Gastrocnemius medialis (tissue), 4 donors: ENCODE data around the gene IRX3.

ENCODE experiments used
- CTCF ChIP-seq, 5 experiments: fragments of 450-650 bp in 3 of 5; fragments of 200-600 bp in 2 of 5; sonication (generic) in 2 of 5; IDR thresholded peaks in 4 of 5; conservative IDR thresholded peaks in 1 of 5; 1 replicate in 4 of 5; 2 replicates in 1 of 5; pipeline ENCODE4 v1.5.1; 2016 to 2019; ENCODE audit warnings: antibody characterized with exemption in 5 of 5, mild to moderate bottlenecking in 3 of 5, moderate library complexity in 3 of 5
- POLR2A ChIP-seq, 2 donors: fragments of 450-650 bp; IDR thresholded peaks; one replicate each; pipeline ENCODE4 v1.6.1; 2017; ENCODE audit warnings: antibody characterized with exemption in 2 of 2, mild to moderate bottlenecking in 2 of 2, moderate library complexity in 2 of 2

GRCh38 chr16:54289242-54289944 lies 2.8 kb upstream of the IRX3 start:
- TF ChIP-seq CTCF (IDR thresholded peaks at IDR 0.05 in 4 of 5, conservative IDR thresholded peaks at IDR 0.05 in 1 of 5) = no peak
- no peak for TF ChIP-seq POLR2A (IDR thresholded peaks at IDR 0.05)
